Measurements from ENCODE around the gene DCHS1.

DCHS1 gene

DNA sequence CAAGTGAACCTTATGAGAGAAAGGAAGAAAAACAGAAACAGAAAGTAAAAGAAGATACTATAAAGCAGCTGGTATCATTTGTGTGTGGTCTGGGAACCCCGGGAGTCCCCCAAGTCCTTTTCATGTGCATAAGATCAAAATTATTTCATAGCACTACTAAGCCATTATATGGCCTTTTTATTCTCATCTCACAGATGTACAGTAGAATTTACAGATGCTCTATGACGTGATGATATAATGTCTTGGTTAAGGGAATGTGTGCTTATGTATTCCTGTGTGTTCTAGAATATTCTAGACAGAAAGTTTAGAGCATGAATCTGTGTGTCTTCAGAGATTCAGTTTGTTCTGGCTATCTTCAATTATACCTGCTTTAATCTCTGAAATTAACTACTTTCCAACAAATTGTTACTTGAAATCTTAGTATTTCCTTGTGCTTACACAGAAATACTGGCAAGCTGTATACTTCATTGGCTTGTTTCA lies 27.8 kb downstream of the DCHS1 start:
- no peak for DNase-seq (ENCODE audit: low read depth)

DNA sequence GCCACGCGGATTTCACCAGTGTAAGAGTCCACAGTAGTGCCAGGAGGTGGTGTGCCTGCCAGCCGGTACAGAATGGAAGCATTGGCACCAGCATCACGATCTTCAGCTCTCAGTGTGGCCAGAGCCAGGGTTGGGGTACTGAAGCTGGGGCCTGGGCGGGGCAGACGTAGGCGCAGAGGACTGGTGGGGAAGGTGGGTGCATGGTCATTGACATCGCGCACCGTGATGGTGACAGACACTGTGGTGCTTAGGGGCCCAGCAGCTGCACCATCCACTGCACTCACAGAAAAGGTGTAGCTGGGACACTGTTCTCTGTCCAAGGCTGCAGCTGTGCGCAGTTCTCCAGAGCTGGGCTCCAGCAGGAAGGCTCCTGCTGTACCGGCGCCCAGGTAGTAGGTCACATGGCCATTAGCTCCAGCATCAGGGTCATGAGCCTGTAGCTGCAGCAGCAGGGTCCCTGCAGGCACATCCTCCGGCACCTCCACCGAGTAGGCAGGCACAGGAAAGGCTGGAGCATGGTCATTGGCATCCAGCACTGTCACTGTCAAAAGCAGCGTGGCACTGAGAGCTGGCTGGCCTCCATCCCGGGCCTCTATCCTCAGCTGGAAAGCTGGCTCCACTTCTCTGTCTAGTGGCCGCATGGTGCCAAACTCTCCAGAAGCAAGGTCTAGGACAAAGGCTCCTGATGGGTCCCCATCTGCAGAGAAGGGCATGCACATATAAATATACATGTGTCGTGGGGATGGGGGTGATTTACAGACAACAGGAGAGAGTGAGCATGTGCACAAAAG lies 28.4 kb downstream of the DCHS1 start:
- no peak for DNase-seq (ENCODE audit: low read depth)

DNA sequence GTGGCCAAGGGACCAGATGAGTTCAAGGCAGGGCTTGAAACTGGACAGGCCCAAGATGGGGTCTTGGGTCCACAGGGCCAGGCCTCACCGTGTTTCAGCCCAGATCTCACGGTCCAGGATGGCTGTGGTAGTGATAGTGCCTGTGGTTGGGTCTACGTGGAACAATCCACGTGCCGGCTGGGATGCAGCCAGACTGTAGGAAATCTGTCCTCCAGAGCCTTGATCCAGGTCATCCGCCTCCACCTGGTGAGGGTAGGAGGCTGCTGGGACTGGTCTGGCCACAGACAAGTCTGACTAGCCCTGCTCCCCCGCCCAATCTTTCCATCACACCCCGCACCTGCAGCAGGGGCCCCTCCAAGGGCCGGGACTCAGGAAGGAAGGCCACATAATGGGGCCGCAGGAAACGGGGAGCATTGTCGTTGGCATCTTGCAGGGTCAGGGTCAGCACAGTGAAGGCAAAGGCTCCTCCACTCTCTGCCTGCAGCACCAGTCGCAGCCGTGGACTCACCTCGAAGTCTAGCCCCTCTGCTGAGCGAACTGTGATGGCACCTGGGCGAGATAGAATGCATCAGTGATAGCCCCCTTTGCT lies 29.7 kb downstream of the DCHS1 start:
- no peak for DNase-seq (ENCODE audit: low read depth)

DNA sequence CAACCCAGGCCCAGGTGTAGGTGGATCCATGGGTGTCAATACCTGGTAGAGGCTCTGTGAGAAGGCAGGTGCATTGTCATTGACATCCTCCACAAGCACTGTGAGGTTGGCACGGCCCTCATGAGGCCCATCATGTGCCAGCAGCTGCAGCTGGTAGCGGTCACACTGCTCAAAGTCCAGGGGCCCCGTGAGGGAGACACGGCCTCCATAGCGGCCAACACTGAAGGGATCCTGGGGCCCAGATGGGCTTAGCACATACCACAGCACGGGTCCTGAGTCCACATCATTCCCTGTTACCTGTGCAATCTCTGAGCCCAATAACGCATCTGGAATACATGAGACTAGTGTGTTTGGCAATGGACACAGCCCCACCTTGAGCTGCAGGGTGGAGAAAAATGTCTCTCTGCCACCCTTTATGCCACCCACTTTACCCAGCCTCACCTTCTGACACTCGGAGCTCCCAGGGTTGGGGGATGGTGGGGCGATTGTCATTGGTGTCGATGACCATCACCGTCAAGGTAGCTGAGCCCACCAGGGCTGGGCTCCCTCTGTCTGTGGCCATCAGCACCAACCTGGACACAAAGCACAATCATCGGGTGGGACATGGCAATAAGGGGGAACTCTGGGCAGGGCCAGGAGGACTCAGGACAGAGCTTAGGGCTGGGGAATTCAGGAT lies 30.3 kb downstream of the DCHS1 start:
- no peak for DNase-seq (ENCODE audit: low read depth)

DNA sequence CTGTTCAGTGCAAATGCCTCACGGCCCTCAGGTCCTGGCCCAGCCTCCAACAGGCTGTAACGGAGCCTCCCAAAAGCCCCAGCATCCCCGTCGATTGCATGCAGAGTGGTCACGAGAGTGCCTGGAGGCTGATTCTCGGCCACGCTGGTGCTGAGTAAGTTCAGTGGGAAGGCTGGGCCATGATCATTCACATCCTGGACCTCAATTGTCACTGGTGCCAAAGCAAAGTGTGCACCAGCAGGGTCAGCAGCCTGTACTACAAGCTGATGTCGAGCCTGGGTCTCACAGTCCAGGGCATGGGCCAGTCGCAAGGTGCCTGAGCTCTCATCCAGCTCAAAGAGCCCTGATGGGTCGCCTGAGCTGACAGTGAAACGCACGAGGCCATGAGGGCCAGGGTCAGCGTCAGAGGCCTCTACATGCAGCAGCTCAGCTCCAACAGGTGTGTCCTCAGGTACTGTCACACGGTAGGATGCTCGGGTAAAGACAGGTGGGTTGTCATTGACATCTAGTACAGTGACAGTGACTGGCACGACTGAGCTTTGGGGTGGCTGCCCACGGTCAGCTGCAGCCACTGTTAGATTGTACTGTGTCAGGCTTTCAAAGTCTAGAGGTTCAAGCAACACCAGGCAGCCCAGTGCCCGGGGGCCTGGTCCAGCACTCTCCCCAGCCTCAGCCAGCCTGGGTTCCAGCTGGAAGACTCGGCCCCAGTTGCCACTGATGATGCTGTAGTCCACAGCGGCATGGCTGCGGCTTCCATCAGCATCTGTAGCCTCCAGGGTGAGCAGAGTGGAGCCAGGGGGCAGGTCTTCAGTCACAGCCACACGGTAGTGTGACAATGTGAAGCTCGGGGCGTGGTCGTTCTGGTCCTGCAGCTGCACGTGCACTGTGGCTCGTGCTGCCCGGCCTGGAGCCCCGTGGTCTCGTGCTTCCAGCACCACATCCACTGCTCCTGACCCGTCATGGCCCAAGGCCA lies 31.9 kb downstream of the DCHS1 start:
- DNase-seq (ENCODE audit: low read depth) = no peak

DNA sequence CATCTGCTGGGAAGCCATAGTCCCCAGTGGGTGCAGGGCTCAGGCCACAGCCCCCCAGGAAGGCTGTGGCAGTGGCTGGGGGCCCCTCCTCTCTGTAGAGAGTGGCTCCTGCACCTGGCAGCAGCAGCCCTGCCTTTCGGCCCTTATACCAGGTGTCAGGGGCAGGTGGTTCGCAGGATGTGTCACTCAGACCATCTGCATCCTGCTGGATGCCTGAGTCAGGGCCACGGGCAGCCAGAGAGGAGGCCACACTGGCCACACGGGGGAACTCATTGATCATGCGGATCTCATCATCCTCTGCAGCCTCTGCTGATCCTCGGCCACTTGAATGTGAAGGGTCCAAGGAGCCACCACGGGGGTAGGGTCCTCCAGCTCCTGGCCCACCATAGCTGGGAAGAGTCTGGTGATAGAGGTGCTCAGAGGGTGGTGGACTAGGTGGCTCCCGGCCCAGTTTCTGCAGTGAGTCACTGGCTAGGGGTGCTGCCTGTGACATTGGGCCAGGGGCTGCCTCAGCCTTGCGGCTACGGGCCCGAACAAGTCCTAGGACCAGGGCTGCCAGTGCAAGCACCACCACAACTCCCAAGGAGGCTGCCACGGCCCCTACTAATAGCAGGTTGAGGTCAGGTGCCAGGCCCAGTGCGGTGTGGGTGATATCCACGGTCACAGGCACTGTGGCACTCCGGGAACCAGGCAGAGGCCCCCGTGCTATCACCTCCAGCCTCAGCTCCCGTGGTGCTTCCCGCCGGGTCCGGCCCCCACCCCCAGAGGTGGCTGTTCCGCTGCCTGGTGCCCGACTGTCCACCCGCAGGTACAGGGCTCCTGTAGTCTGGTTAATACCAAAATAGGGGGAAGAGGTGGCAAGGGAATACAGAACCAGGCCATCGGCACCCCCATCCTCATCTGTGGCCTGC lies 33.1 kb downstream of the DCHS1 start:
- no peak for DNase-seq (ENCODE audit: low read depth)

DNA sequence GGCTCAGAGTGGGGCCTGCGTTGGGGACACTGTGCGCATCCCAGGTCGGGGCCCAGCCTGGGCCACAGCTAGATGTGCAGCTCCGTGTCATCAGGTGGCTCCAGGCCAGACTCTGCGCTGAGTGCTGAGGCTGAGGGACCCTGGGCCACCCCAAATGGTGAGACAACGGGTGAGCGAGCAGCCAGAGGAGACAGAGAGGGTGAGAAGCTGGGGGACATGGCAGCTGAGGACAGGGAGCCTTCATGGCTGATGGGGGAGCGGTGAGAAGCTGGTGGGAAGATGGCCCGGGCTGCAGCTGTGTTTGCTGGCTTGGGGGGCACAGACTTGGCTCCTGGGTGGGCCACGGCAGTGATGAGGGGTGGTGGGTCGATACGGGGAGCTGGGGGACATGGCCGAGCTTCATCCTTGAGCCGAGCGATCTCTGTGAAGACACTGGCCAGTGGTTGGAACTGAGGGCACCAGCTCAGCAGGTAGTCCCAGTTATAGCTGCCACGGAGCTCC lies 33.8 kb downstream of the DCHS1 start:
- DNase-seq (ENCODE audit: low read depth) = no peak

DNA sequence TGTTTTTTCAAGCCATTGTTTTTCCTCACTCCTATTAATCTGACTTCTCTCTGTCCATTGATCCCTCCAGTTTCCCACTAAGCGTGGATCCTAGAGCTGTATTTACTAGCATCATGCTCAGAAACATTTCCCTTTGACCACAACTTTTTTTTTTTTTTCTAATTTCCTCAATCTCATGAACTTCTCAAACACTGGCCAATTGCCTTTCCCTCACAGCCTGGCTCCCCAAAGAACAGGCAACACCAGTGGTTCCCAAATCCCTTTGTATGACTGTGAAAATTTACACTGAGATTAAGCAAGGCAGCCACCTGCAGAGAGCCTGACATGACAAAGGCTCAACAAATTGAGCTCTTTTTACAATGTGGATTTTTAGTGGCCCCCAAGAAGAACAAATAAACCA lies 35.0 kb downstream of the DCHS1 start:
- no peak for DNase-seq (ENCODE audit: low read depth)

DNA sequence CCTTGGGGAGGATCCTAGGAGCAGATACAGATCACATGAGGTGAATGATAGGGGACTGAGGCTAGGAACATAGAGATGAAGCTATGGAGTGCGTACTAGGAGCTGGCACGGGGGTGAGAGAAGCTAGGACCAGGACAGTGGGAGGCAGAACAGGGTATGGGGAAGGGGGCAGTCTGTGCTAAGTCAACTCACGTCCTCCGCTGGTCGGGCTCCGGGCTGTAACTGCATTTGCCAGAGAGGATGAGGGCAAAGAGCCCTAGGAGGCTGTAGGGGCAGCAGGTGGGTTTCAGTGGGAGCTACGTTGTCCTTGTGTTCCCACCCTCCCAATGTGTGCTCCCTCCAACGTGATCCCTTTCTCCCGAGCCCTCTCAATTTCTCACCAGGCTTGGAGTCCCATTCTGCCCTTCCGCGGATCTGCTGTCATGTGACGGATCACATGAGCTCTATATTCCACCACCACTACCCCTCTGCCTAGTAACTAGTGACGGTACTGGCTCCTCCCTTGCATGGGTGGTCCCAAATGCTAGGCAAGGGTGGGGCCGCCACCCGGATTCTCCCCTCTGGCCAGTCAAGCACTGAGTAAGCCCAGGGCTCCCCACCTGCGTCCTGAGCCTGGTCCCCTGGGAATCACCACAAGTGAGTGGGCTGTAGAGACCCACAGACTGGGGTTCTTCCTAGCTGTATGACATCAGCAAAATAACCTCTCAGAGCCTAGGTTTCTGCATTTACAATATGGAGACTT lies 36.4 kb downstream of the DCHS1 start, which contains the start of gene TPP1:
Gene TPP1, minus strand, starts transcription at position 419 of the 742 bp plus-strand sequence. Its CDS starts 22 bp downstream, at position 397.
- DNase-seq (ENCODE audit: low read depth) = peak; percentile 85

DNA sequence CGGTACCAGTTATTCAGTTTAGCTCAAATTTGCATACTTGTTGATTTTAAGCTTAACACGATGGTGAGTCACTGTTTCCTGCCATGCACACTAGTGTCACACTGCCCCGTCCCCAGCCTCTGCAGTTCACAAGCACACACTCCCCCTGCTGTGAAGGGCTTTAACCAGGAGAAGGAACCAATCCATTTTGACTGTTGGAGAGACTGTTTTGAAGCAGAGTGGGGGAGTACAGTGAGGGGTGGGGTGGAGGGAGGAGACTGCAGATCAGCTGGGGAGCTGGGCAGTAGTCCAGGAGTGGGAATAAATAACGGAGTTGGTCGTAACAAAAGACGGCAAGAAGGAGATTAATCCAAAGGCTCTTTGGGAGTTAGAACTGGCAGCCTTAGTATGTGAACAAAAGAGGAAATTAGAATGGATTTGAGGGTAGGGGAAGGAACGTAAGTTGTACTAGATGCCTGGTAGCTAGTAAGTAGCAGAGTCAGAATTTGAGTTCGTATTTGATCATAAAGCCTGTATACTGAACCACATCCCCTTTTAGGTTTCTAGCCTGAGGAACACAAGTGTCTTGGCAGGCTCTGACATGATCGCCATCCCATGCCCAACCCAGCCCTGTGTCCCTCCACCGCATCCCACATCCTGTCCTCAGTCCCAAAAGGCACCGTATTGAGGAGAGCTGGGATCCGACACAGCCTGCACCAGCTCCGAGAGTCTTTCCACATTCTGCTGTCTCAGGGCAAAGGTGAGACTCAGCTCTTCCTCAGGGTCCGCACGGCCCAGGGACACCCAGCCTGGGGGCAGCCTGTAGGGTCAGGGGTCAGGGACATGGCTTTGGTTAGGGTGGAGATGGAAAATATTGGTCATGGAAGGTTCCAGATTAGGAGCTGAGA lies 37.2 kb downstream of the DCHS1 start:
- peak; percentile 73 for DNase-seq (ENCODE audit: low read depth)

DNA sequence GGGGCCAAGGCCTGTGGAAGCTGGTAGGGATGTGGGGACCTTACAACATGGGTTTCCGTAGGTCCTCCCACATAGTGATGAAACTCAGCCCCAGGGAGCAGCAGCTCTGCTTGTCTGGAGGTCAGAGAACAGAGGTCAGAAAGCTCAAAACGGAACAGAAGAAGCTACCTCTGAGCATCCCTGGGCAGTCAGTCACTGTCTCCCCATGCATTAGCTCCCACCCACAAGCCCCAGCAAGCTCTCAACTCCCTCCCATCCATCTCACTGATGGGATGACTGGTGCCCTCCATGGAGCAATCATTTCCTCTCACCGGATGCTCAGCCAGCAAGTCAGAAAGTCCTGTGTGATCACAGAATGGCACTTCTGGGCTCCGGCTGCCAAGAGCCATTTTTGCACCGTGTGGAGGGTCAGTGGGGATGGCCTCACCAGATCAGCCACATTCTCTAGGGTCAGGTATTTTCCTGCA lies 38.3 kb downstream of the DCHS1 start:
- DNase-seq (ENCODE audit: low read depth) = no peak

DNA sequence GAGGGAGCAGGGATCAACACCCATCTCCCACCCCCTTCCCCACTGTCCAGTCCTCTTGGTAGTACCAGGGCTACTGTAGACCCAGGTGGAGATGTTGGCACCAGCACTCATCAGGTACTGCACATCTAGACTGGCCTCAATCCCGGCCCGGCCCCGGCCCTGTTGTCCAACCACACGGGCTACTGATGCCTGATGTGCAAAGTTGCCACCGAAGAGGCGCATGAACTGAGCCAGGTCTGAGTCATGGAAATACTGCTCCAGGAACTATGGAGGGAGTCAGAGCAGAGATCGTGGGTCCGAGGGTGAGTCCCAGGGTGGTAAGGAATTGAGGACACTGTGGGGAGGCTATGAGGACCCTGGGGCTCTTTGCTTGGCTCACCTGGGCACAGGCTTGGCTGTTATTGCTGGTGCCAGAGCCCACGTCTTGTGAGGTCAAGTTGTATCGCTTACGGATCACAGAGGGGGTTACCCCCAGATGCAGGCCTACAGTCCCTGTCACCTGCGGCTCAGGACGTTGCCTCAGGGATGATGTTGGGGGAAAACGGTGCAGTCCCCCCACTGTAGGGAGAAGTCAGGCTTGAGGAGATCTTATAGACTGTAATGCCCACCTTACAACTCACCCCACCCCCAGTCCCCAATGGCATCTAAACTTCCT lies 38.9 kb downstream of the DCHS1 start:
- DNase-seq (ENCODE audit: low read depth) = no peak

DNA sequence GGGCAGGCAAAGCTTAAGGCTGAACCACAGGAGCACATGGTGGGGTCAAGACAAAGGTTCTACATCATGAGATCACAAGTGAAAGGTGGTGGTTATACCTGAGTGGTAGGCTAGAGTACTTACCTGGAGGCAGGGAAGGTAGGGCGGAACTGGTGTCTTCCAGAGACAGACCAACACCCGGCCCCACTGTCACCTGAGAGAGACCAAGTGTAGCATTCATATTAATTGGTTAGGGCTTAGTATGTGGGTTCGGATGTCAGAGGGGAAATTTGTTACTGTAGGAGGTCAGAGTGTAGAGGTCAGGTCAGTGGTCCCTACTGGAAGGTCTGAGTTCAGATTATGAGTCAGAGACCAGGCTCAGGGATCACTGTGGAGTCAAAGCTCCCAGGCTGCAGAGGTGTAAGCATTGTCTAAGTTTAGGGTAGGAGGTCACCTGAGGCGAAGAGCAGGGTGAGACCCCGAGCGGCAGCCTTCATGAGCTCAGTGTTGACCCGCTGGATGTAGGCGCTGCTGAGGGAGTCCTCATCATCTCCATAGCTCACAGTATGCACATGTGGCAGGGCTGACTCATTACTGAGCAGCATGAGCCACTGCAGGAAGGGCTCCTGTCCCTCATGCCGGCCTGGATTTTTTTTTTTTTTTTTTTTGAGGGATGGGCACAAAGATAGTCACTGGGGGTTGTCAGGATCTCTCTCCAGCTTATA lies 39.6 kb downstream of the DCHS1 start:
- DNase-seq (ENCODE audit: low read depth) = no peak

DNA sequence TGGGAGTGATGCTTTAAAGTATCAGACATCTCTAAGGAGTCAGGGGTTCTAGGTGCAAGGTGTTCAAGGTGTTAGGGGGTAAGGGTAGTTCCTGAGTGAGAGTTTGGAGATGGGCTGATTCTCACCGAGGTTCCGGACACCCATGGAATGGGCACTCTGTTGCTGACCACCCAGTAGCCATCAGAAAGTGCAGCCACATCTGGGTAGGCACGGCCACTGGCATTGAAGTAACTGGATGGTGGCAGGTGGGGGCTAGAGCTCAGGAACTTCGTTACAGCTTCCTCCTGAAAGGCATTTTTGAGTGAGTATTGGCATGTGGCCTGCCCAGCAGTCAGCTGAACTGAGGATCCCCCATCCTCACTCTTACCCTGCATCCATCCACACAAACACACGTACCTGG lies 40.6 kb downstream of the DCHS1 start:
- no peak for DNase-seq (ENCODE audit: low read depth)

DNA sequence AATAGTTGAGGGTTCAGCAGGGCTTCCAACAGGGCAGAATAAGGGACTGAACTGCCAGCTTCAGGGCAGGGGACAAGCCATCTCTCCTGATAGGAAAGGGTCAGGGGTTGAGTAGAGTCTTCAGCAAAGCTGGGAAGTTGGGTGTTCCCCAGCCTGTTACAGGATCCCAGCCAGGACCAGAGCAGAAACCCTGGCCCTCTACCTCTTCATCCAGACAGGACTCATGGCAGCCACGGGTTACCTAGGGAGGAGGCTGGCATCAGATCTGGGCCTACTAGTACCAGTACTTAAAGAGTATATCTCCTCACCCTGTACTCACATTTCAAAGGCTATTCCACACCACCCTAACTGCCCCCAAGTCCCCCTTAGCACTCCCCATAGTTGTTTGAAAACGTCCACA lies 41.2 kb downstream of the DCHS1 start:
- DNase-seq (ENCODE audit: low read depth) = no peak

DNA sequence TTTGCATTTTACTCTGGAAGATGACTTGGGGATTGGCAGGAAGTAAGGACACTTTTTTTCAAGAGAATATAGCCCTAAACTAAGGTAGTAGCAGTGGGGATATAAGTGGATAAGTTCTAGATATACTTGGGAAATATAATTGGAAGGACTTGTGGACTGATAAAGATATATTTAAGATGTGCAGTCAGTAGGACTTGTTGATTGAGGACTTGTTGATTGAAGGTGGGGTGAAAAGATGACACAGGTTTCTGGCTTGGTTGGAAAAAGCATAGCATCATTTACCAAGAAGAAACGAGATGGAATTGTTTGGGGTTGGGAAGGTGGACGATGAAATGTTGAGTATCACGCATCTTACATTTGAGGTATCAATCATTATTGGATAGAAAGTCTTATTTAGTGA lies 42.1 kb downstream of the DCHS1 start:
- no peak for DNase-seq (ENCODE audit: low read depth)

DNA sequence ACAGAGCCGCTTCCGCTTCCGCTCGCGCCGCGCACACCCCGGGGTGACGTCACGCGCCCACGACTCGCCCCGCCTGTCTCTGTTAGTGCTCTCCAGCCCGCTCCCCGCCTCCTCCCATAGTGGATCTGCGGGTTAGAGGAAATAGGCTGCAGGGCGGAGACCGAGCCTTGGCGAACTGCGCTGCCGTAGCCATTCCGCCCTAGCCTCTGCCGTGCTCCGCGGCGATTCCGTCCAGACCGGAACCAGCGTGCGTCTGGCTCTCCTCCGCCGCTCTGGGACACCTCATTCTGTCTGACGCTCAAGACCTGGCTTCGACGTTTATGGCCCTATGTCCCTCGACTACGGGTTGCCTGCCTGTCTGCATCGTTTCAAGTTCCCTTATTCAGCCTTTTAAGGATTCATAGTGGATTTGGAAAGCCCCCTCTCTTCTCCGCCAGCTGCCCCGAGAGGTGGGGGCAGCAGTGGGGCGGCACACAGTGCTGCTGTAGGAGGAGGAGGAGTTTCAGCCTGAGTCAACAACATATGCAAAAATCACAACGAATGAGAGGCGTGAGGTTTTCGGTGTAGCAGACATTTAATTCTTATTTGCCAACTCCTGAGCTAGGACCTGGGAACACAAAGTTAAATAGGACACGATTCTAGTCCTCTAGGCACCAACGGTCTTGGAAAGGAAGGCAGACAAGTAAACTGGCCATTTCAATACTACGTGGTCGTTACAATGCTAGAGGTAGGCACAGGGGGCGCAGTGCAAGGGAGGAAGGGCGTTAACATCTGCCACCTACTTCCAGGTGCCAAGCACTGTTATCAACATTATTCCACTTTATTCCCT lies 43.2 kb downstream of the DCHS1 start, which contains the start of gene TAF10:
Gene TAF10, minus strand, starts transcription at position 4 of the 829 bp plus-strand sequence. CDS start 27 bp downstream, outside the sequence.
- peak; percentile 91 for DNase-seq (ENCODE audit: low read depth)

Data from stimulated activated CD4-positive, alpha-beta T cell treated with anti-CD3 and anti-CD28 coated beads, Interleukin-2, amount 100 ng/mL, for 4 hours (primary cell).